ENCODE results near the gene AP5S1. TPM values are rescaled to one million over a fixed set of nuclear protein-coding genes. Genes with fewer than 3 reads are reported as not detected.
A peak's percentile ranks its signal among the peaks of the same experiment; 100 is the strongest.

AP5S1 gene
- polyA plus RNA-seq, 3 donors, result 6.6 to 10.8 (median 8.6) TPM

DNA sequence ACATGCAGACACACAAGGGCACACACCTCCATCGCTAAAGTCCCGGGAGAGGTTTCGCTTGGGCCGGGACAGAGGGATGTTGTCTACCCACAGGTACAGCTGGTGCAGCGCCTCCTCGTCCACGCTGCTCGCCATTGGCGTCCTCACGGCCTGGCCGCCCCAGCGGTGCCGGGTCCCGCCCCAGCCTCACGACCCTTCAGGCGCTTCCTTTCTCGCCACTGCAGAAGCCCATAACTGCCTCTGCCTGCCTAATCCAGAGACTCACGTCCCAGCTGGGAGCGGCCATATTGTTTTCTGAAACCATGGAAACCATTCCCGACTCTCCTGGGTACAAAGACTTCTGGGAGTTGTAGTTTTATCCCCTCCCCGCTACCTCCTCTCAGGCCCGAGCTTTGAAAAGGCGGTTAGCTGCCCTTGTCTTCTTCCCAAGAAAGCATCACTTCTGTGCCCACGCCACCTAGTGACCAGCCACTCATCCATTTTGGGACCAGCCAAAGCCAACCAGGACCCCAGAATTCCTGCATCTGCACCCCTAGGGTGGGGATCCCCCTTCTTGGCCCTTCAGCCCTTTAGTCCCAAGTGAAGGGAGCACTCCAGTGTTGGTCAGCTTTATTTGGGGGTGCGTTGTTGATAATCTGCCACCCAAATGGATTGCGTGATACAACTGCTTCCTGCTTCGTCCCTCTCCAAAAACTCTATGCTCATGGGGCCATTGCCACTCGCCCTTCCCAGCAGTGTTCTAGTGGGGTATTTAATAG, 39.0 kb upstream of the AP5S1 start, which contains the start of gene SPEF1:
TSS of gene SPEF1 (minus strand) at position 296 of the 758 bp plus-strand sequence. CDS start at position 135, 161 bp downstream.
- H3K27me3 Mint-ChIP-seq (ENCODE audit: low read depth in 3 of 3), result peaks cover 27 to 37% (median 28%) of the 10 kb centered on the region in 3 donors
- intact Hi-C loops (cut with micrococcal nuclease), result loop anchor here in 1 of 2 donors (10.0 kb wide), 1 partner anchor 63 kb away; the partner anchor contains the start of gene MAVS
- peaks cover 29% of the 10 kb centered on the region for H3K79me2 ChIP-seq (ENCODE audit: insufficient read depth, low read length)
- peak within 1 kb of the TSS; percentile 86 for H3K4me2 ChIP-seq (replicated peaks; ENCODE audit: extremely low read depth, low read length, poor library complexity, severe bottlenecking)
- H3K9me3 Mint-ChIP-seq, result peaks cover 0 to 9% (median 3%) of the 10 kb centered on the region in 7 donors
- H3K9ac ChIP-seq (ENCODE audit: insufficient read depth, low read length, poor library complexity, severe bottlenecking), result no peak within 1 kb of the TSS
- peaks cover 55% of the 10 kb centered on the region for H4K20me1 ChIP-seq (ENCODE audit: insufficient read depth, low read length)
- DNase-seq, result peak; percentile 79 to 87 (median 85)
- H3K27ac Mint-ChIP-seq, result peak within 1 kb of the TSS in 6 of 7 donors; percentile 17 to 87 (median 73)
- peaks cover 9 to 17% of the 10 kb centered on the region in 2 donors for H3K36me3 Mint-ChIP-seq
- peak within 1 kb of the TSS; percentile 54 to 67 for H3K4me3 Mint-ChIP-seq
- peak within 1 kb of the TSS in 2 of 3 experiments; percentile 9 to 67 for H3K4me3 ChIP-seq (replicated peaks in 1 of 3; ENCODE audit: low read depth in 2 of 3, low read length in 3 of 3)
- peaks cover 46 to 62% of the 10 kb centered on the region in 2 donors for H3K4me1 ChIP-seq (ENCODE audit: control insufficient read depth in 1 of 2, insufficient read depth in 2 of 2, low read length in 2 of 2)
- H3K4me1 Mint-ChIP-seq, result peaks cover 61% of the 10 kb centered on the region
- TF ChIP-seq, protein P1, sequence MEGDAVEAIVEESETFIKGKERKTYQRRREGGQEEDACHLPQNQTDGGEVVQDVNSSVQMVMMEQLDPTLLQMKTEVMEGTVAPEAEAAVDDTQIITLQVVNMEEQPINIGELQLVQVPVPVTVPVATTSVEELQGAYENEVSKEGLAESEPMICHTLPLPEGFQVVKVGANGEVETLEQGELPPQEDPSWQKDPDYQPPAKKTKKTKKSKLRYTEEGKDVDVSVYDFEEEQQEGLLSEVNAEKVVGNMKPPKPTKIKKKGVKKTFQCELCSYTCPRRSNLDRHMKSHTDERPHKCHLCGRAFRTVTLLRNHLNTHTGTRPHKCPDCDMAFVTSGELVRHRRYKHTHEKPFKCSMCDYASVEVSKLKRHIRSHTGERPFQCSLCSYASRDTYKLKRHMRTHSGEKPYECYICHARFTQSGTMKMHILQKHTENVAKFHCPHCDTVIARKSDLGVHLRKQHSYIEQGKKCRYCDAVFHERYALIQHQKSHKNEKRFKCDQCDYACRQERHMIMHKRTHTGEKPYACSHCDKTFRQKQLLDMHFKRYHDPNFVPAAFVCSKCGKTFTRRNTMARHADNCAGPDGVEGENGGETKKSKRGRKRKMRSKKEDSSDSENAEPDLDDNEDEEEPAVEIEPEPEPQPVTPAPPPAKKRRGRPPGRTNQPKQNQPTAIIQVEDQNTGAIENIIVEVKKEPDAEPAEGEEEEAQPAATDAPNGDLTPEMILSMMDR (IDR thresholded peaks at IDR 0.05), result no peak
- H3K27ac ChIP-seq (ENCODE audit: low read depth in 1 of 2, low read length in 2 of 2), result peak within 1 kb of the TSS in 1 of 2 donors; percentile 7
- 4% methylated on average over 23 of the region's 28 CpGs for WGBS (ENCODE audit: insufficient coverage)
- peaks cover 4 to 7% of the 10 kb centered on the region in 2 donors for H3K36me3 ChIP-seq (replicated peaks in 1 of 2; ENCODE audit: control insufficient read depth in 1 of 2, insufficient read depth in 2 of 2, low read length in 2 of 2)
- no peak within 1 kb of the TSS for H2AFZ ChIP-seq (ENCODE audit: insufficient read depth, low read depth, low read length, poor library complexity, severe bottlenecking)
- H3K27me3 ChIP-seq (ENCODE audit: control insufficient read depth in 2 of 2, insufficient read depth in 2 of 2, low read length in 2 of 2), result peaks cover 17 to 23% of the 10 kb centered on the region in 2 donors
- H3K9me3 ChIP-seq (replicated peaks in 1 of 2; ENCODE audit: control insufficient read depth in 1 of 2, insufficient read depth in 1 of 2, low read length in 2 of 2), result peaks cover 3 to 10% of the 10 kb centered on the region in 2 donors

GRCh38 chr20:3782597-3782996, 37.8 kb upstream of the AP5S1 start:
- Mint-ChIP-seq H3K27me3 (ENCODE audit: low read depth in 3 of 3) (peaks cover 22 to 31% (median 27%) of the 10 kb centered on the region in 3 donors), H3K36me3 (peaks cover 9 to 17% of the 10 kb centered on the region in 2 donors), H3K4me3 (no peak overlapping the region), H3K9me3 (peaks cover 0 to 4% (median 3%) of the 10 kb centered on the region in 7 donors), H3K4me1 (peaks cover 56% of the 10 kb centered on the region), H3K27ac (peak overlapping the region in 1 of 7 donors; percentile 5)
- peaks cover 48 to 64% of the 10 kb centered on the region in 2 donors for H3K4me1 ChIP-seq (ENCODE audit: control insufficient read depth in 1 of 2, insufficient read depth in 2 of 2, low read length in 2 of 2)
- peak in 1 of 3 donors; percentile 2 for DNase-seq
- H3K27ac ChIP-seq (ENCODE audit: low read depth in 1 of 2, low read length in 2 of 2), result no peak overlapping the region
- 77% methylated on average over 4 of the region's 6 CpGs for WGBS (ENCODE audit: insufficient coverage)
- peaks cover 29% of the 10 kb centered on the region for H3K79me2 ChIP-seq (ENCODE audit: insufficient read depth, low read length)
- intact Hi-C loops (cut with micrococcal nuclease), result loop anchor here in 1 of 2 donors (10.0 kb wide), 1 partner anchor 62 kb away; the partner anchor contains the start of gene MAVS
- peaks cover 55% of the 10 kb centered on the region for H4K20me1 ChIP-seq (ENCODE audit: insufficient read depth, low read length)
- no peak overlapping the region for H2AFZ ChIP-seq (ENCODE audit: insufficient read depth, low read depth, low read length, poor library complexity, severe bottlenecking)
- no peak overlapping the region for H3K4me2 ChIP-seq (replicated peaks; ENCODE audit: extremely low read depth, low read length, poor library complexity, severe bottlenecking)
- H3K9ac ChIP-seq (ENCODE audit: insufficient read depth, low read length, poor library complexity, severe bottlenecking), result no peak overlapping the region
- peaks cover 4 to 7% of the 10 kb centered on the region in 2 donors for H3K36me3 ChIP-seq (replicated peaks in 1 of 2; ENCODE audit: control insufficient read depth in 1 of 2, insufficient read depth in 2 of 2, low read length in 2 of 2)
- peaks cover 17 to 23% of the 10 kb centered on the region in 2 donors for H3K27me3 ChIP-seq (ENCODE audit: control insufficient read depth in 2 of 2, insufficient read depth in 2 of 2, low read length in 2 of 2)
- TF ChIP-seq, protein P1 (IDR thresholded peaks at IDR 0.05), result no peak
- no peak overlapping the region for H3K4me3 ChIP-seq (replicated peaks in 1 of 3; ENCODE audit: low read depth in 2 of 3, low read length in 3 of 3)
- peaks cover 3 to 10% of the 10 kb centered on the region in 2 donors for H3K9me3 ChIP-seq (replicated peaks in 1 of 2; ENCODE audit: control insufficient read depth in 1 of 2, insufficient read depth in 1 of 2, low read length in 2 of 2)

Measured in CD14-positive monocyte (primary cell).